Liver (tissue), 3 donors: Measurements from ENCODE around the gene LYRM7.

Experiments
- FOXA1 ChIP-seq: IDR thresholded peaks from 2 replicates; pipeline ENCODE4 v1.6.1; 2016; ENCODE audit warnings: antibody characterized with exemption
- HNF4G ChIP-seq: IDR thresholded peaks from 2 replicates; pipeline ENCODE4 v1.6.1; 2016; ENCODE audit warnings: antibody characterized with exemption
- JUND ChIP-seq, 2 donors: IDR thresholded peaks; 2 replicates each; pipeline ENCODE4 v1.6.1; 2016; ENCODE audit warnings: antibody characterized with exemption in 2 of 2
- RAD21 ChIP-seq, 2 donors: IDR thresholded peaks; 2 replicates each; pipeline ENCODE4 v1.6.1; 2016; ENCODE audit warnings: antibody characterized with exemption in 2 of 2, mild to moderate bottlenecking in 2 of 2
- RXRA ChIP-seq, 2 donors: IDR thresholded peaks; 2 replicates each; pipeline ENCODE4 v1.6.1; 2017 to 2018; ENCODE audit warnings: antibody characterized with exemption in 2 of 2, mild to moderate bottlenecking in 1 of 2
- YY1 ChIP-seq: IDR thresholded peaks from 2 replicates; pipeline ENCODE4 v1.6.1; 2016; ENCODE audit warnings: antibody characterized with exemption, mild to moderate bottlenecking
- TF ChIP-seq, protein P1 (sequence below): fragments of 150-350 bp; IDR thresholded peaks from 2 replicates; pipeline ENCODE4 v1.5.1; 2017; ENCODE audit warnings: improper control_type of control experiment, low read depth, low read length; ENCODE audit not compliant: missing input control
- donor health status: healthy.
- donor health status: healthy.

- TF ChIP-seq FOXA1 (no peak), YY1 (no peak), RXRA (IDR thresholded peaks at IDR 0.05) (no peak), RAD21 (IDR thresholded peaks at IDR 0.05) (no peak), JUND (IDR thresholded peaks at IDR 0.05) (no peak), HNF4G (no peak)
- TF ChIP-seq, protein P1, sequence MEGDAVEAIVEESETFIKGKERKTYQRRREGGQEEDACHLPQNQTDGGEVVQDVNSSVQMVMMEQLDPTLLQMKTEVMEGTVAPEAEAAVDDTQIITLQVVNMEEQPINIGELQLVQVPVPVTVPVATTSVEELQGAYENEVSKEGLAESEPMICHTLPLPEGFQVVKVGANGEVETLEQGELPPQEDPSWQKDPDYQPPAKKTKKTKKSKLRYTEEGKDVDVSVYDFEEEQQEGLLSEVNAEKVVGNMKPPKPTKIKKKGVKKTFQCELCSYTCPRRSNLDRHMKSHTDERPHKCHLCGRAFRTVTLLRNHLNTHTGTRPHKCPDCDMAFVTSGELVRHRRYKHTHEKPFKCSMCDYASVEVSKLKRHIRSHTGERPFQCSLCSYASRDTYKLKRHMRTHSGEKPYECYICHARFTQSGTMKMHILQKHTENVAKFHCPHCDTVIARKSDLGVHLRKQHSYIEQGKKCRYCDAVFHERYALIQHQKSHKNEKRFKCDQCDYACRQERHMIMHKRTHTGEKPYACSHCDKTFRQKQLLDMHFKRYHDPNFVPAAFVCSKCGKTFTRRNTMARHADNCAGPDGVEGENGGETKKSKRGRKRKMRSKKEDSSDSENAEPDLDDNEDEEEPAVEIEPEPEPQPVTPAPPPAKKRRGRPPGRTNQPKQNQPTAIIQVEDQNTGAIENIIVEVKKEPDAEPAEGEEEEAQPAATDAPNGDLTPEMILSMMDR, result no peak
Measured at GRCh38 chr5:131223751-131224386, 53.1 kb downstream of the LYRM7 start.
